CD4-positive, CD25-positive, alpha-beta regulatory T cell (primary cell): ENCODE data around the gene SH3BP5. TPM values are rescaled to one million over a fixed set of nuclear protein-coding genes. Genes with fewer than 3 reads are reported as not detected.

Source experiments
- ATAC-seq, 2 donors: fragments of 150-1000 bp; cut with Tn5 transposase; one replicate each; pipeline ENCODE4 v1.10.0; 2021; ENCODE audit warnings: low read depth in 2 of 2, moderate number of reproducible peaks in 2 of 2, moderate library complexity in 1 of 2
- DNase-seq, 3 donors: peaks; one replicate each; pipeline versions ENCODE4 v3.0.0 to v3.0.0-alpha.2; 2012 to 2022; ENCODE audit warnings: mixed read lengths in 1 of 3
- H3K27ac ChIP-seq: one replicate; pipeline ENCODE4 v1.7.0; 2013; ENCODE audit warnings: mild to moderate bottlenecking, low read length; ENCODE audit not compliant: insufficient read depth, poor library complexity, severe bottlenecking
- H3K27me3 ChIP-seq: one replicate; pipeline ENCODE4 v1.7.0; 2013; ENCODE audit warnings: low read length; ENCODE audit not compliant: control insufficient read depth, insufficient read depth
- H3K36me3 ChIP-seq: one replicate; pipeline ENCODE4 v1.7.0; 2013; ENCODE audit warnings: mild to moderate bottlenecking, low read length, moderate library complexity; ENCODE audit not compliant: control insufficient read depth, insufficient read depth
- H3K4me1 ChIP-seq: 2 replicates; pipeline ENCODE4 v1.7.0; 2013; ENCODE audit warnings: mild to moderate bottlenecking, low read length; ENCODE audit not compliant: insufficient read depth, control insufficient read depth, poor library complexity, severe bottlenecking
- H3K4me3 ChIP-seq: one replicate; pipeline ENCODE4 v1.7.0; 2013; ENCODE audit warnings: low read depth, mild to moderate bottlenecking, low read length, moderate library complexity
- H3K9me3 ChIP-seq, 2 experiments: 1 replicate in 1 of 2; 2 replicates in 1 of 2; pipeline ENCODE4 v1.7.0; 2013; ENCODE audit warnings: low read length in 2 of 2, mild to moderate bottlenecking in 1 of 2, moderate library complexity in 1 of 2; ENCODE audit not compliant: control insufficient read depth in 2 of 2
- H3K27ac Mint-ChIP-seq, 3 donors: one replicate each; pipeline ENCODE4 v1.8.0; 2020 to 2022; ENCODE audit warnings: mild to moderate bottlenecking in 3 of 3, mixed read lengths in 3 of 3, moderate library complexity in 2 of 3
- H3K27me3 Mint-ChIP-seq: one replicate; pipeline ENCODE4 v1.8.0; 2022; ENCODE audit warnings: mild to moderate bottlenecking, mixed read lengths
- H3K36me3 Mint-ChIP-seq: one replicate; pipeline ENCODE4 v1.8.0; 2020; ENCODE audit warnings: mixed read lengths
- H3K4me1 Mint-ChIP-seq, 4 donors: one replicate each; pipeline ENCODE4 v1.8.0; 2020 to 2022; ENCODE audit warnings: mixed read lengths in 4 of 4, mild to moderate bottlenecking in 1 of 4
- H3K4me3 Mint-ChIP-seq, 4 donors: one replicate each; pipeline ENCODE4 v1.8.0; 2020 to 2022; ENCODE audit warnings: mild to moderate bottlenecking in 4 of 4, mixed read lengths in 4 of 4, moderate library complexity in 3 of 4
- H3K9me3 Mint-ChIP-seq, 7 donors: one replicate each; pipeline ENCODE4 v1.8.0; 2020 to 2022; ENCODE audit warnings: mixed read lengths in 7 of 7, mild to moderate bottlenecking in 3 of 7, moderate library complexity in 2 of 7
- polyA plus RNA-seq, 4 donors: library from polyadenylated mRNA; unstranded; fragments of 300-500 nt; fragmentation: Illumina TruSeq; gene quantifications; one replicate each; pipeline ENCODE4 v1.2.3, GENCODE V29; 2021
- total RNA-seq: library from RNA; stranded (reverse); gene quantifications from one replicate; pipeline ENCODE4 v1.2.3, GENCODE V29; 2022

The SH3BP5 gene
- total and polyA plus RNA-seq, 5 donors from 2014 or later, result 24.7 to 68.6 (median 32.8) TPM

- no peak for DNase-seq
- peaks cover 32 to 83% (median 60%) of the 10 kb centered on the region in 4 donors for H3K4me1 Mint-ChIP-seq
- peak overlapping the region in 1 of 3 donors; percentile 6 for H3K27ac Mint-ChIP-seq
Measured at GRCh38 chr3:15323063-15323462, 9.3 kb downstream of the SH3BP5 start.

DNA sequence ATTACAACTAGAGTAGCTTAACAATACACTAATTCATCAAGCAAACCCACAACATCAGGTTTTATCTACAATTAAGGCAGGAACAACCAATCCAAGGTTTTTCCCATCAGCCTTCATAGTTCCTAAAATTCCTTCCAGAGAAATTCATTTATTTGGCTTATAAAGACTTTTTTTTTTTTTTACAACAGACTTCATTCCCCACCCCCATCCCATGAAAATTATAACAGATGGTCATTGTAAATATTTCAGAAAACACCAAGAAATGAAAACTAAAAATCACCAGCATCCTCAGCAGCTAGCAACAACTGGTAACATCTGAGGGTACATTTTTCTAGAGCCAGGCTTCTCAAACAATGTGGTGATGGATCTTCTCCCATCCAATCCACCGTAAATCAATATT is 11.0 kb downstream of the SH3BP5 start:
- DNase-seq, result no peak
- Mint-ChIP-seq H3K27ac (no peak overlapping the region), H3K9me3 (no peaks in the 10 kb centered on the region), H3K4me3 (peak overlapping the region in 1 of 4 donors; percentile 10), H3K27me3 (no peaks in the 10 kb centered on the region), H3K36me3 (peaks cover 29% of the 10 kb centered on the region), H3K4me1 (peaks cover 37 to 83% (median 64%) of the 10 kb centered on the region in 4 donors)
- Histone ChIP-seq H3K36me3 (peaks cover 27% of the 10 kb centered on the region), H3K4me1 (peaks cover 49% of the 10 kb centered on the region), H3K27ac (no peak overlapping the region), H3K27me3 (no peaks in the 10 kb centered on the region), H3K9me3 (no peaks in the 10 kb centered on the region), H3K4me3 (no peak overlapping the region)
- ATAC-seq, result no peak

More at GRCh38 chr3:15323063-15323462, 9.3 kb downstream of the SH3BP5 start:
- H3K36me3 ChIP-seq, result peaks cover 35% of the 10 kb centered on the region
- peaks cover 46% of the 10 kb centered on the region for H3K4me1 ChIP-seq
- H3K9me3 ChIP-seq, result no peaks in the 10 kb centered on the region
- Mint-ChIP-seq H3K36me3 (peaks cover 32% of the 10 kb centered on the region), H3K9me3 (no peaks in the 10 kb centered on the region), H3K27me3 (no peaks in the 10 kb centered on the region), H3K4me3 (no peak overlapping the region)
- H3K27ac ChIP-seq, result no peak overlapping the region
- no peak overlapping the region for H3K4me3 ChIP-seq
- ATAC-seq, result no peak
- H3K27me3 ChIP-seq, result no peaks in the 10 kb centered on the region

- Mint-ChIP-seq H3K36me3 (peaks cover 19% of the 10 kb centered on the region), H3K4me1 (peaks cover 37 to 81% (median 69%) of the 10 kb centered on the region in 4 donors), H3K27ac (peak overlapping the region in 1 of 3 donors; percentile 3), H3K27me3 (no peaks in the 10 kb centered on the region), H3K9me3 (no peaks in the 10 kb centered on the region), H3K4me3 (peak overlapping the region in 3 of 4 donors; percentile 2 to 63 (median 21))
- Histone ChIP-seq H3K9me3 (no peaks in the 10 kb centered on the region), H3K4me1 (peaks cover 45% of the 10 kb centered on the region), H3K27ac (no peak overlapping the region), H3K27me3 (no peaks in the 10 kb centered on the region), H3K4me3 (no peak overlapping the region), H3K36me3 (peaks cover 14% of the 10 kb centered on the region)
- DNase-seq (no peak), ATAC-seq (no peak)
Measured at GRCh38 chr3:15319575-15319974, 12.8 kb downstream of the SH3BP5 start.

DNA sequence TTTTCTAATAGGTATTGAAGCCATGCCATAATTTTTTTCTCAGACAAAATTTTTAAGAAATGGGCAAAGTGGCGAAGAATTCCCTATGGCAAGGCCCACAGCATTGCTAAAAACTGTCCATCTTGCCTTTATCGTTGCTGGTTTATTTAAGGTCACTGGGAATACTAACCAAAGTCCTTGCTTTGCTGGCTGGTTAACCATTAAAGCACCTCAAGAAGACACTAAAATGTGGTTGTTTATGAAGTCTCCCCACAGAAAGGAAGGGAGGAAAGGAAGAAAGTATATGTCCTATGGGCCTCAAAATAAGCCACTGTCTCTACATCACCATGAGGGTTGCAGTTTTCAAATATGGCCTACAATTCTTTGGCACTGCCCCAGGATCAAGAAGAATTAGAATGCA is 13.2 kb downstream of the SH3BP5 start:
- Mint-ChIP-seq H3K4me3 (no peak overlapping the region), H3K9me3 (no peaks in the 10 kb centered on the region), H3K27me3 (no peaks in the 10 kb centered on the region), H3K36me3 (peaks cover 15% of the 10 kb centered on the region), H3K27ac (peak overlapping the region in 1 of 3 donors; percentile 49), H3K4me1 (peaks cover 37 to 81% (median 69%) of the 10 kb centered on the region in 4 donors)
- Histone ChIP-seq H3K4me1 (peaks cover 41% of the 10 kb centered on the region), H3K27ac (no peak overlapping the region), H3K9me3 (no peaks in the 10 kb centered on the region), H3K27me3 (no peaks in the 10 kb centered on the region), H3K4me3 (no peak overlapping the region), H3K36me3 (peaks cover 10% of the 10 kb centered on the region)
- ATAC-seq (no peak), DNase-seq (no peak)

DNA sequence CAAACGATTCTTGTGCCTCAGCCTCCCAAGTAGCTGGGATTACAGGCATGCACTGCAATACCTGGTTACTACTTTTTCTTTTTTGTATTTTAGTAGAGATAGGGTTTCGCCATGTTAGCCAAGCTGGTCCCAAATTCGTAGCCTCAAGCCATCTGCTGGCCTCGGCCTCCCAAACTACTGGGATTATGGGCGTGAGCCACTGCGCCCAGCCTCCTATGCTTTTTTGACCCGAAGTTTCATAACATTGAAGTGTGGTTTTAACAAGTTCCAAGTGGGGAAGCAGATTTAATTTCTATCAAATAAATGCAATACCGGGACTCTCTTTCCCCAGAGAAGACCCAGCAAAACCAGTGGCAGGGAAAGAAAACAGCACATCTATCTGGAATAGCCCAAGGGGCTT is 13.7 kb downstream of the SH3BP5 start:
- ATAC-seq (no peak), DNase-seq (no peak)
- no peaks in the 10 kb centered on the region for H3K27me3 ChIP-seq
- H3K9me3 ChIP-seq, result no peaks in the 10 kb centered on the region
- Mint-ChIP-seq H3K9me3 (no peaks in the 10 kb centered on the region), H3K4me3 (no peak overlapping the region), H3K4me1 (peaks cover 37 to 80% (median 65%) of the 10 kb centered on the region in 4 donors), H3K27me3 (no peaks in the 10 kb centered on the region), H3K36me3 (peaks cover 10% of the 10 kb centered on the region), H3K27ac (no peak overlapping the region)
- peaks cover 41% of the 10 kb centered on the region for H3K4me1 ChIP-seq
- H3K27ac ChIP-seq, result no peak overlapping the region
- H3K4me3 ChIP-seq, result no peak overlapping the region
- H3K36me3 ChIP-seq, result peaks cover 8% of the 10 kb centered on the region

DNA sequence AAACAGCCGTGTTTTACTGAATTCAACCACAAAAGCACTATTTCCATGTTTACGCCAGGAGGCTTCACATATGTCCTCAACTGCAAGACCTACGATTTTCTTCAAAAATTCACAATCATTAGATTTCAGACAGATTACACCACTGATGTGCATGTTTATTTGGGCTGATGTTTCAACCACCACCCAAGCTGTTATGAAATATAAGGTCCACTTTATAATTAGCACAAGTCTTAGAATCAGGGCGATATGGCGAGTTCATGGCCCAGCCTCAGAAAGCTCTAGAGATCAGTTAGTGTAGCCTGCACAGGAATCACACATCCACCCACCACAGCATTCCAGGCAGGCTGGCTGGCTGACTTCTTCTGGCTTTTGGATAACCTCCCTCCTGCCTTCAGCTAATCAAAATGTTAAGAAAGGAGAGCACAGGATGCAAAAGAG is 15.4 kb downstream of the SH3BP5 start:
- Histone ChIP-seq H3K4me1 (peaks cover 45% of the 10 kb centered on the region), H3K9me3 (no peaks in the 10 kb centered on the region), H3K4me3 (no peak overlapping the region), H3K36me3 (peaks cover 6% of the 10 kb centered on the region), H3K27ac (no peak overlapping the region), H3K27me3 (no peaks in the 10 kb centered on the region)
- peaks cover 12% of the 10 kb centered on the region for H3K36me3 Mint-ChIP-seq
- H3K9me3 Mint-ChIP-seq, result no peaks in the 10 kb centered on the region
- no peak for ATAC-seq
- peaks cover 37 to 88% (median 65%) of the 10 kb centered on the region in 4 donors for H3K4me1 Mint-ChIP-seq
- H3K27ac Mint-ChIP-seq, result no peak overlapping the region
- H3K4me3 Mint-ChIP-seq, result peak overlapping the region in 1 of 4 donors; percentile 10
- no peaks in the 10 kb centered on the region for H3K27me3 Mint-ChIP-seq
- no peak for DNase-seq

- peak overlapping the region in 1 of 4 donors; percentile 69 for H3K4me3 Mint-ChIP-seq
- no peaks in the 10 kb centered on the region for H3K9me3 ChIP-seq
- peaks cover 9% of the 10 kb centered on the region for H3K36me3 ChIP-seq
- no peak overlapping the region for H3K4me3 ChIP-seq
- no peak overlapping the region for H3K27ac ChIP-seq
- DNase-seq, result no peak
- H3K4me1 ChIP-seq, result peaks cover 45% of the 10 kb centered on the region
- H3K27me3 Mint-ChIP-seq, result no peaks in the 10 kb centered on the region
- ATAC-seq, result no peak
- no peaks in the 10 kb centered on the region for H3K27me3 ChIP-seq
- no peaks in the 10 kb centered on the region for H3K9me3 Mint-ChIP-seq
- H3K36me3 Mint-ChIP-seq, result peaks cover 17% of the 10 kb centered on the region
- H3K4me1 Mint-ChIP-seq, result peaks cover 30 to 84% (median 64%) of the 10 kb centered on the region in 4 donors
- H3K27ac Mint-ChIP-seq, result peak overlapping the region; percentile 38 to 80 (median 76)
Measured at GRCh38 chr3:15315003-15315402, 17.4 kb downstream of the SH3BP5 start.

DNA sequence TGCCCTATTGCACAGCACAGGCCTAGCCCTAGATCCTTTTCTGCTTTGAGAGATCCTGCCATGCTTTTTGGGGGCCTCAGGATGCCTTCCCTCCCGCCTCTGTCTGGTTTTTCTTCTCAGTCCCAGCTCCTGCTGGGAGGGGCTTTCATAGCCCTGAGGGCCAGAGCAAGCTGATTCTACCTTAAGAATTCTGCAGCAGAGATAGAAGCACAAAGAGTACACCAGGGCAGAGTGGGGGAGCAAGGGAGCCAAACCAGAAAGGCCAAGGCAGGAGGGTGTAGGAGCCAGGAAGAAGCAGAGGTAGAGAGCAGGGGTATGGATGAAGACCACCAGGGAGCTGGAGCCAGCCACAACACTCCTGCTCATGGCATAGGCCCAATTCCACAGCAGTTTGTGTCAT is 18.1 kb downstream of the SH3BP5 start:
- no peak overlapping the region for H3K27ac ChIP-seq
- DNase-seq (no peak), ATAC-seq (no peak)
- Mint-ChIP-seq H3K27me3 (no peaks in the 10 kb centered on the region), H3K4me3 (no peak overlapping the region), H3K9me3 (no peaks in the 10 kb centered on the region), H3K36me3 (peaks cover 19% of the 10 kb centered on the region), H3K4me1 (peaks cover 31 to 81% (median 61%) of the 10 kb centered on the region in 4 donors), H3K27ac (peak overlapping the region in 2 of 3 donors; percentile 76 to 80)
- no peaks in the 10 kb centered on the region for H3K9me3 ChIP-seq
- H3K4me1 ChIP-seq, result peaks cover 45% of the 10 kb centered on the region
- no peak overlapping the region for H3K4me3 ChIP-seq
- no peaks in the 10 kb centered on the region for H3K27me3 ChIP-seq
- peaks cover 9% of the 10 kb centered on the region for H3K36me3 ChIP-seq
